Right cardiac atrium (tissue), 5 donors: ENCODE results near the gene DGLUCY. TPM values are rescaled to one million over a fixed set of nuclear protein-coding genes. Genes with fewer than 3 reads are reported as not detected.

Experiments
- ATAC-seq, 2 donors: fragments of 200-7000 bp; cut with Tn5 transposase; one replicate each; pipeline versions ENCODE4 v1.8.0 to v1.9.1; 2020; ENCODE audit warnings: moderate library complexity in 2 of 2, mild to moderate bottlenecking in 1 of 2
- DNase-seq, 3 donors: peaks; one replicate each; pipeline ENCODE4 v3.0.0-alpha.2; 2020
- H3K27ac ChIP-seq: one replicate; pipeline ENCODE4 v1.5.1; 2013; ENCODE audit warnings: mild to moderate bottlenecking, low read length, control low read depth, moderate library complexity
- H3K27me3 ChIP-seq: one replicate; pipeline ENCODE4 v1.6.1; 2013; ENCODE audit not compliant: control insufficient read depth, insufficient read depth
- H3K4me1 ChIP-seq: one replicate; pipeline ENCODE4 v1.6.1; 2013; ENCODE audit warnings: low read length; ENCODE audit not compliant: control insufficient read depth, insufficient read depth
- H3K4me3 ChIP-seq: one replicate; pipeline ENCODE4 v1.5.1; 2013; ENCODE audit warnings: low read length, control low read depth
- H3K9me3 ChIP-seq: one replicate; pipeline ENCODE4 v1.6.1; 2013; ENCODE audit warnings: low read length; ENCODE audit not compliant: control insufficient read depth
- WGBS: extraction: QIAGEN DNeasy Blood & Tissue Kit; methylation state at CpG from one replicate; pipeline ENCODE4 v1.1.7; 2013; 5-methylcytosine and 5-hydroxymethylcytosine counted together
- intact Hi-C, 4 donors: fragments of 100-400 bp; cut with DNase I; formaldehyde crosslinking; loops; one replicate each; pipeline versions ENCODE4 v1.11.0 to v1.14.0; 2022 to 2023
- polyA plus RNA-seq: library from polyadenylated mRNA; stranded (reverse); fragments of 200-250 nt; gene quantifications from one replicate; pipeline ENCODE4 v1.2.3, GENCODE V29; 2013
- total RNA-seq, 4 donors: library from RNA; stranded (reverse); fragmentation: NEBNext Ultra II Directional; extraction: Animal tissue kit (Norgen Biotek cat#: 25700); gene quantifications; one replicate each; pipeline ENCODE4 v1.2.1, GENCODE V29; 2021
- donor health status: healthy with polysubstance abuse.
- donor health status: DM: no; HTN: yes; CAD: no.
- donor health status: DM: no; HTN: no; CAD: no.
- donor health status: DM: no; HTN: yes; CAD: no; lungs with severe emphysema.
- donor health status: DM: yes; HTN: yes; CAD: no.

Gene DGLUCY
- total and polyA plus RNA-seq, 5 donors, result 112 to 208 (median 157) TPM

- Histone ChIP-seq H3K4me3 (no peak overlapping the region), H3K9me3 (no peaks in the 10 kb centered on the region), H3K27ac (no peak overlapping the region), H3K4me1 (peaks cover 4% of the 10 kb centered on the region), H3K27me3 (no peaks in the 10 kb centered on the region)
- no peak for ATAC-seq
- no peak for DNase-seq
- intact Hi-C loops, result no loop called here
- 81% methylated on average over 7 of the region's 7 CpGs for WGBS
These were observed 113.3 kb downstream of the DGLUCY start for GRCh38 chr14:91227183-91227628.

GRCh38 chr14:91228112-91229004 lies 114.5 kb downstream of the DGLUCY start:
- DNase-seq (peak in 1 of 3 donors; percentile 46), ATAC-seq (no peak)
- Histone ChIP-seq H3K27me3 (no peaks in the 10 kb centered on the region), H3K4me1 (no peaks in the 10 kb centered on the region), H3K4me3 (no peak overlapping the region), H3K27ac (no peak overlapping the region), H3K9me3 (no peaks in the 10 kb centered on the region)
- 87% methylated on average over 14 of the region's 14 CpGs for WGBS
- intact Hi-C loops, result no loop called here

- 97% methylated on average over 1 of the region's 1 CpG for WGBS
- ATAC-seq (no peak), DNase-seq (no peak)
- Histone ChIP-seq H3K4me3 (no peak overlapping the region), H3K27ac (no peak overlapping the region), H3K27me3 (no peaks in the 10 kb centered on the region), H3K4me1 (no peaks in the 10 kb centered on the region), H3K9me3 (no peaks in the 10 kb centered on the region)
- intact Hi-C loops, result no loop called here
These were observed 115.1 kb downstream of the DGLUCY start for GRCh38 chr14:91229005-91229382.

GRCh38 chr14:91229743-91230200 lies 115.9 kb downstream of the DGLUCY start:
- no peak overlapping the region for H3K27ac ChIP-seq
- ATAC-seq (no peak), DNase-seq (no peak)
- H3K27me3 ChIP-seq, result no peaks in the 10 kb centered on the region
- H3K4me1 ChIP-seq, result no peaks in the 10 kb centered on the region
- H3K4me3 ChIP-seq, result no peak overlapping the region
- intact Hi-C loops, result no loop called here
- no peaks in the 10 kb centered on the region for H3K9me3 ChIP-seq
- 76% methylated on average over 6 of the region's 6 CpGs for WGBS

DNA sequence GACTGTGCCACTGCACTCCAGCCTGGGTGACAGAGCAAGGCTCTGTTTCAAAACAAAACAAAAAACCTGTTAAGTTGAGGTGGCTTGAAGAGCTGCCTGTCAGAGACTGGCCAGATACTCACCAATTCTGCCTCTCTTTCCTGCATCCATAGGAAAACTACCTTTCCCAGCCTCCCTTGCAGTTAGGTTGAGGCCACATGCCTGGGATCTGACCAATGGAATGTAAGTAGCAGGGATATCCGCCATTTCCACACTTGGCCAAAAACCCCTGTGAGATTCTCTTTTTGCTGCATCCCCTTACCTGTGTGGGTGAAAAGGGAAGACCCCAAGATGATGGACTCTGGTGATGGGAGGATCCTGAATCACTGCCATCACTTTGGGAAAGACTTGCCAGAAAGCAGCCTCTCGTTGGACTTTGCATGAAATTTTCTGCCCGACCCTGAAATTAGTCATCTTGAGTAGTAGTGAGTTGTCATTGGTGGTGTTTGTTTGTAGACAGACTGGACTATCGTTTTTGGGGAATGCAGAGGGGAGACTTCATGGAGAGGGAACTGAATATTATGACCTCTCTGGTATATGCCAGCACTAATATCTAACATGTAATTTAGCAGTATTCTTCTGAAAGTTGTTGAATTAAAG lies 116.6 kb downstream of the DGLUCY start:
- Histone ChIP-seq H3K27me3 (no peaks in the 10 kb centered on the region), H3K4me1 (no peaks in the 10 kb centered on the region), H3K27ac (no peak overlapping the region), H3K9me3 (no peaks in the 10 kb centered on the region), H3K4me3 (no peak overlapping the region)
- DNase-seq (no peak), ATAC-seq (no peak)
- intact Hi-C loops, result no loop called here
- 92% methylated on average over 4 of the region's 4 CpGs for WGBS

- DNase-seq, result no peak
- intact Hi-C loops, result no loop called here
- Histone ChIP-seq H3K4me3 (no peak overlapping the region), H3K9me3 (no peaks in the 10 kb centered on the region), H3K4me1 (no peaks in the 10 kb centered on the region), H3K27me3 (no peaks in the 10 kb centered on the region), H3K27ac (no peak overlapping the region)
- 88% methylated on average over 3 of the region's 3 CpGs for WGBS
- ATAC-seq, result no peak
These were observed 117.6 kb downstream of the DGLUCY start for GRCh38 chr14:91231446-91231845.

- Histone ChIP-seq H3K4me1 (no peaks in the 10 kb centered on the region), H3K9me3 (no peaks in the 10 kb centered on the region), H3K27me3 (no peaks in the 10 kb centered on the region), H3K4me3 (no peak overlapping the region), H3K27ac (no peak overlapping the region)
- ATAC-seq, result no peak
- intact Hi-C loops, result no loop called here
- 93% methylated on average over 2 of the region's 2 CpGs for WGBS
- no peak for DNase-seq
These were observed 118.2 kb downstream of the DGLUCY start for GRCh38 chr14:91232052-91232451.

- DNase-seq, result no peak
- Histone ChIP-seq H3K4me1 (no peaks in the 10 kb centered on the region), H3K27me3 (no peaks in the 10 kb centered on the region), H3K4me3 (no peak overlapping the region), H3K9me3 (no peaks in the 10 kb centered on the region), H3K27ac (no peak overlapping the region)
- 67% methylated on average over 2 of the region's 2 CpGs for WGBS
- ATAC-seq, result no peak
- intact Hi-C loops, result no loop called here
These were observed 118.7 kb downstream of the DGLUCY start for GRCh38 chr14:91232603-91233002.

- intact Hi-C loops, result no loop called here
- Histone ChIP-seq H3K27ac (no peak overlapping the region), H3K27me3 (no peaks in the 10 kb centered on the region), H3K4me1 (no peaks in the 10 kb centered on the region), H3K9me3 (no peaks in the 10 kb centered on the region), H3K4me3 (no peak overlapping the region)
- peak in 2 of 3 donors; percentile 63 to 65 for DNase-seq
- 93% methylated on average over 63 of the region's 63 CpGs for WGBS
- ATAC-seq, result peak; percentile 21 to 31
These were observed 120.3 kb downstream of the DGLUCY start for GRCh38 chr14:91233936-91234790.

DNA sequence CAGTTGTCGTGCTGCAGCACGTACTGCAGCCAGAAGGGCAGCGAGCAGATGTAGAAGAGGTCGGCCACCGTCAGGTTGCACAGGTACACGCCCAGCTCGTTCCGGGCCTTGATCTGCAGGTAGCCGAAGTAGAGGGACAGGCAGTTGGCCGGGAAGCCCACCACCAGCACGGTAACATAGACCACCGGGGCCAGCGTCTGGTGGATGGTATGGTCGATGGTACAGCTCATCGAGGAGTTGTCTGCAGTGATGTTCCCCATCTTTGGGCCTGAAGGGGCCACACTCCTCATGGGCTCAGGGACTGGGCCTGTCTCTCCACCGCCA lies 120.9 kb downstream of the DGLUCY start:
- peak in 2 of 3 donors; percentile 58 to 60 for DNase-seq
- ATAC-seq, result peak in 1 of 2 donors; percentile 5
- H3K9me3 ChIP-seq, result no peaks in the 10 kb centered on the region
- no peak overlapping the region for H3K4me3 ChIP-seq
- no peaks in the 10 kb centered on the region for H3K4me1 ChIP-seq
- H3K27ac ChIP-seq, result no peak overlapping the region
- WGBS, result 98% methylated on average over 16 of the region's 16 CpGs
- H3K27me3 ChIP-seq, result no peaks in the 10 kb centered on the region
- intact Hi-C loops, result no loop called here

GRCh38 chr14:91235841-91236240 lies 122.0 kb downstream of the DGLUCY start:
- no peak for DNase-seq
- Histone ChIP-seq H3K4me1 (no peaks in the 10 kb centered on the region), H3K27me3 (no peaks in the 10 kb centered on the region), H3K27ac (no peak overlapping the region), H3K9me3 (no peaks in the 10 kb centered on the region), H3K4me3 (no peak overlapping the region)
- intact Hi-C loops, result no loop called here
- 91% methylated on average over 7 of the region's 7 CpGs for WGBS
- ATAC-seq, result no peak
